ENCODE results near the gene PHF3. TPM values are rescaled to one million over a fixed set of nuclear protein-coding genes. Genes with fewer than 3 reads are reported as not detected.

The PHF3 gene
- total RNA-seq, 1 experiment from 2014 or later = 46.4 TPM

- H3K4me3 Mint-ChIP-seq (ENCODE audit: unreplicated experiment) = peak overlapping the region; percentile 89
- DNase-seq (ENCODE audit: unreplicated experiment) = no peak
- intact Hi-C loops (cut with micrococcal nuclease) = loop anchor here (5.0 kb wide), 4 partner anchors 38 to 287 kb away; no protein-coding TSS in a partner anchor
- H3K9me3 Mint-ChIP-seq (ENCODE audit: unreplicated experiment) = no peaks in the 10 kb centered on the region
- ChIA-PET POLR2A (interaction anchor here (0.6 to 5.3 kb wide), 29 partner anchors 8 to 282 kb away, joined by 3 to 51 read pairs (median 5); partner anchors contain the start of genes LOC128125822 and PTP4A1), CTCF (interaction anchor here (0.8 to 3.0 kb wide), 8 partner anchors 8 to 283 kb away, joined by 3 to 18 read pairs (median 6); no protein-coding TSS in a partner anchor)
- no peaks in the 10 kb centered on the region for H3K36me3 Mint-ChIP-seq (ENCODE audit: insufficient read depth, unreplicated experiment)
- TF ChIP-seq, protein P1, sequence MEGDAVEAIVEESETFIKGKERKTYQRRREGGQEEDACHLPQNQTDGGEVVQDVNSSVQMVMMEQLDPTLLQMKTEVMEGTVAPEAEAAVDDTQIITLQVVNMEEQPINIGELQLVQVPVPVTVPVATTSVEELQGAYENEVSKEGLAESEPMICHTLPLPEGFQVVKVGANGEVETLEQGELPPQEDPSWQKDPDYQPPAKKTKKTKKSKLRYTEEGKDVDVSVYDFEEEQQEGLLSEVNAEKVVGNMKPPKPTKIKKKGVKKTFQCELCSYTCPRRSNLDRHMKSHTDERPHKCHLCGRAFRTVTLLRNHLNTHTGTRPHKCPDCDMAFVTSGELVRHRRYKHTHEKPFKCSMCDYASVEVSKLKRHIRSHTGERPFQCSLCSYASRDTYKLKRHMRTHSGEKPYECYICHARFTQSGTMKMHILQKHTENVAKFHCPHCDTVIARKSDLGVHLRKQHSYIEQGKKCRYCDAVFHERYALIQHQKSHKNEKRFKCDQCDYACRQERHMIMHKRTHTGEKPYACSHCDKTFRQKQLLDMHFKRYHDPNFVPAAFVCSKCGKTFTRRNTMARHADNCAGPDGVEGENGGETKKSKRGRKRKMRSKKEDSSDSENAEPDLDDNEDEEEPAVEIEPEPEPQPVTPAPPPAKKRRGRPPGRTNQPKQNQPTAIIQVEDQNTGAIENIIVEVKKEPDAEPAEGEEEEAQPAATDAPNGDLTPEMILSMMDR (IDR thresholded peaks at IDR 0.05; ENCODE audit: unreplicated experiment) = no peak
- H3K27me3 Mint-ChIP-seq (ENCODE audit: insufficient read depth, unreplicated experiment) = no peaks in the 10 kb centered on the region
- peaks cover 21% of the 10 kb centered on the region for H3K4me1 Mint-ChIP-seq (ENCODE audit: insufficient read depth, unreplicated experiment)
- peak overlapping the region; percentile 95 for H3K27ac Mint-ChIP-seq (ENCODE audit: low read depth, unreplicated experiment)
- no TSS peak for BruUV-seq (replicated peaks)
Measured at GRCh38 chr6:63635215-63635587, 401 bp upstream of the PHF3 start.

DNA sequence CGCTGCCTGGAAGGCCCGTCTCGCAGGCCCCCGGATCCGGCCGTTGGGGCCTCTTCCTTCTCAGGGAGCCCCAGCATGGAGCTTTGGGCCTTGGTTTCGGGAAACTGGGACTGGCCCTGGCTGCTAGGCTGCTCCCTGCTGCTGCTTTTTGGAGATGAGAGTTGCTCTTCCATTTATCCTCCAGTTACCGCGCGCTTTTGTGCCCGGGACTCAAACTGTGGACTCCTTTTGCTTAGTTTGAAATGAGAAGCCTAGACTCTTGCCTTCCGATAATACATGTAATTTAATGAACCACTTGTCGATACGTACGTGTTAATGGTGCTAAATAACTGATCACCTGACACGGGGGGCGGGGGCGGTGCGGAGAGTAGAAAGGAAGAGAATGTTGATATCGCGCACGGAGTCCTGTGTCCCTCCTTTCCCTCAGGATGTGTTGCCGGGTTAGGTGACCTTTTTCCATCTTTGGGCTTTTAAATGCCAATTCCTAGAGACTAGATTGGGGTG lies 968 bp downstream of the PHF3 start:
- Mint-ChIP-seq H3K9me3 (ENCODE audit: unreplicated experiment) (no peaks in the 10 kb centered on the region), H3K4me3 (ENCODE audit: unreplicated experiment) (peak overlapping the region; percentile 89), H3K4me1 (ENCODE audit: insufficient read depth, unreplicated experiment) (peaks cover 30% of the 10 kb centered on the region), H3K36me3 (ENCODE audit: insufficient read depth, unreplicated experiment) (peaks cover 6% of the 10 kb centered on the region), H3K27ac (ENCODE audit: low read depth, unreplicated experiment) (peak overlapping the region; percentile 95), H3K27me3 (ENCODE audit: insufficient read depth, unreplicated experiment) (no peaks in the 10 kb centered on the region)
- intact Hi-C loops (cut with micrococcal nuclease) = loop anchor here (2.0 to 5.0 kb wide), 5 partner anchors 39 to 286 kb away; no protein-coding TSS in a partner anchor
- ChIA-PET POLR2A (interaction anchor here (0.6 to 5.3 kb wide), 28 partner anchors 9 to 1901 kb away, joined by 3 to 51 read pairs (median 5); partner anchors contain the start of genes LOC128125822 and PTP4A1), CTCF (interaction anchor here (0.6 to 3.0 kb wide), 7 partner anchors 11 to 669 kb away, joined by 3 to 18 read pairs (median 5); no protein-coding TSS in a partner anchor)
- peak; percentile 60 for DNase-seq (ENCODE audit: unreplicated experiment)
- TF ChIP-seq, protein P1 (IDR thresholded peaks at IDR 0.05; ENCODE audit: unreplicated experiment) = no peak
- BruUV-seq (replicated peaks) = no TSS peak

GRCh38 chr6:63637865-63638445 lies 2.4 kb downstream of the PHF3 start:
- Mint-ChIP-seq H3K27ac (ENCODE audit: low read depth, unreplicated experiment) (peak overlapping the region; percentile 95), H3K4me3 (ENCODE audit: unreplicated experiment) (peak overlapping the region; percentile 89), H3K4me1 (ENCODE audit: insufficient read depth, unreplicated experiment) (peaks cover 30% of the 10 kb centered on the region), H3K36me3 (ENCODE audit: insufficient read depth, unreplicated experiment) (peaks cover 12% of the 10 kb centered on the region), H3K9me3 (ENCODE audit: unreplicated experiment) (no peaks in the 10 kb centered on the region), H3K27me3 (ENCODE audit: insufficient read depth, unreplicated experiment) (no peaks in the 10 kb centered on the region)
- ChIA-PET CTCF (interaction anchor here (0.6 to 1.3 kb wide), 3 partner anchors 40 to 289 kb away, joined by 3 to 5 read pairs (median 4); no protein-coding TSS in a partner anchor), POLR2A (interaction anchor here (0.6 to 5.3 kb wide), 11 partner anchors 7 to 290 kb away, joined by 3 to 51 read pairs (median 5); no protein-coding TSS in a partner anchor)
- no TSS peak for BruUV-seq (replicated peaks)
- intact Hi-C loops (cut with micrococcal nuclease) = loop anchor here (2.0 to 5.0 kb wide), 5 partner anchors 41 to 285 kb away; no protein-coding TSS in a partner anchor
- TF ChIP-seq, protein P1 (IDR thresholded peaks at IDR 0.05; ENCODE audit: unreplicated experiment) = no peak
- DNase-seq (ENCODE audit: unreplicated experiment) = no peak

- H3K4me1 Mint-ChIP-seq (ENCODE audit: insufficient read depth, unreplicated experiment) = peaks cover 37% of the 10 kb centered on the region
- H3K27ac Mint-ChIP-seq (ENCODE audit: low read depth, unreplicated experiment) = no peak overlapping the region
- DNase-seq (ENCODE audit: unreplicated experiment) = peak; percentile 58
- intact Hi-C loops (cut with micrococcal nuclease) = no loop called here
- ChIA-PET CTCF (no interaction called here), POLR2A (interaction anchor here (1.0 to 1.4 kb wide), 4 partner anchors 25 to 166 kb away, joined by 3 to 7 read pairs (median 3); no protein-coding TSS in a partner anchor)
- no peaks in the 10 kb centered on the region for H3K9me3 Mint-ChIP-seq (ENCODE audit: unreplicated experiment)
- TF ChIP-seq, protein P1 (IDR thresholded peaks at IDR 0.05; ENCODE audit: unreplicated experiment) = no peak
- no peak overlapping the region for H3K4me3 Mint-ChIP-seq (ENCODE audit: unreplicated experiment)
- H3K36me3 Mint-ChIP-seq (ENCODE audit: insufficient read depth, unreplicated experiment) = peaks cover 12% of the 10 kb centered on the region
- no TSS peak for BruUV-seq (replicated peaks)
- H3K27me3 Mint-ChIP-seq (ENCODE audit: insufficient read depth, unreplicated experiment) = no peaks in the 10 kb centered on the region
Measured at GRCh38 chr6:63640062-63640461, 4.5 kb downstream of the PHF3 start.

All from MCF 10A (cell line).